ENCODE measurements around the gene DCST2.
A peak's percentile ranks its signal among the peaks of the same experiment; 100 is the strongest.

Gene DCST2

GRCh38 chr1:155080312-155081228 is 47.0 kb upstream of the DCST2 start:
- peak overlapping the region; percentile 15 for H3K23ac ChIP-seq (ENCODE audit: low read length)
- H2AFZ ChIP-seq (ENCODE audit: insufficient read depth, low read length, poor library complexity) = no peak overlapping the region
- H3K27ac ChIP-seq (ENCODE audit: low read depth, low read length) = no peak overlapping the region
- no peak overlapping the region for H3K4ac ChIP-seq (ENCODE audit: low read depth, low read length)
- H3K36me3 ChIP-seq (ENCODE audit: control insufficient read depth in 1 of 2, insufficient read depth in 2 of 2, low read length in 2 of 2) = no peaks in the 10 kb centered on the region
- peak overlapping the region; percentile 79 for H3K4me2 ChIP-seq (ENCODE audit: low read length)
- no peak overlapping the region for H3K18ac ChIP-seq (ENCODE audit: low read length)
- H4K8ac ChIP-seq (ENCODE audit: low read depth, low read length) = no peak overlapping the region
- no peak overlapping the region for H2BK5ac ChIP-seq (ENCODE audit: low read depth, low read length, poor library complexity)
- no peak overlapping the region for H4K12ac ChIP-seq (ENCODE audit: low read depth, low read length)
- H3K4me1 ChIP-seq (ENCODE audit: control insufficient read depth in 1 of 2, insufficient read depth in 2 of 2, low read length in 2 of 2) = peaks cover 23 to 35% of the 10 kb centered on the region in 2 experiments
- H2BK120ac ChIP-seq (ENCODE audit: insufficient read depth, low read length, poor library complexity) = no peak overlapping the region
- no peak overlapping the region for H2AK5ac ChIP-seq (ENCODE audit: low read length)
- no peak overlapping the region for H3K9ac ChIP-seq (ENCODE audit: low read length)
- peaks cover 8% of the 10 kb centered on the region for H3K9me3 ChIP-seq (ENCODE audit: insufficient read depth, low read depth, low read length)
- H3K4me3 ChIP-seq (ENCODE audit: low read depth, low read length) = no peak overlapping the region
- H3K79me1 ChIP-seq (ENCODE audit: low read length) = peaks cover 4% of the 10 kb centered on the region
- H3K27me3 ChIP-seq (ENCODE audit: insufficient read depth, low read length) = peaks cover 51% of the 10 kb centered on the region
- H2BK12ac ChIP-seq (ENCODE audit: low read length) = no peak overlapping the region
- no CpG with 5 or more reads among the region's 71 CpGs for WGBS (ENCODE audit: extremely low coverage, insufficient coverage, insufficient read length)
- DNase-seq = no peak
- no peak overlapping the region for H3K14ac ChIP-seq (ENCODE audit: low read length)
- H3K79me2 ChIP-seq (ENCODE audit: control insufficient read depth, insufficient read depth, low read length, poor library complexity) = no peaks in the 10 kb centered on the region
- H4K91ac ChIP-seq (ENCODE audit: low read depth, low read length) = no peak overlapping the region

DNA sequence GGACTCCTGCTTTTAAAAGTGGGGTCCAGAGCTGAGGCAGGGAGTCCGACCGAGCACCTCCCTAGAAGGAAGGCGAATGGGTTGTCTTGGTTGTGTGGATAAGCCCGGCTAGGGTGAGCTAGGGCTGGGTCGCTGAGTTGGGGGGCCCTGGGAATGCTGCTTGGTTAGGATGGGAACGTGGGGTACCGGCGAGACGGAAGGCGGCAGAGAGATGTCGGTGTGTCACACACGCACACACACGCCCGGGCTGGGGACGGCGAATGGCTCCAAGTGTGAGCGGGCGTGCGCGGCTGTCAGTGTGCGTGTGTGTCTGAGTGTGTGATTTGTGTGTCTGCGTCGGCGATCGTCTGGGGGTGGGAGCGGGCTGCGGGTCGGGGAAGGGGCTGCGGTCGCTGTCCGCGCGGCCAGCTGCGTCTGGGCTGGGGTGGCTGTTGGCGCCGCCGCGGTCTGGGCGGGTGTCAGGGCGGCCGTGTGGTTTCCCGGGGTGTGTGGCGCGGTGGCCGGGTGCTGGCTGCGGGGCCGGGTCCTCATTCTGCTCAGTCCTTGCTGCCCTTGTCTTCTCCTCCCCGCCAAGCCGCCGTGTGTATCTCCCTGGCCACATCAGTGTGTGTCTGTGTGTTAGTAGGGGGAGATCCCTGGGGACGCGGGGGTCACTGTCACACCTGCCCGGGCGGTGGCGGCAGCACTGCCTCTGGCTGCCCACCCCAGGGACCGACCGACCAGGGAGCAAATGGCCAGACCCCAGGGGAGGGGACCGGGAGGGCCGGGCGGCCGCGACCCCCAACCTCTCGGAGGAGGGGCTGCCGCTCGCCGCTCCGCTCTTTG is 46.1 kb upstream of the DCST2 start:
- no CpG with 5 or more reads among the region's 67 CpGs for WGBS (ENCODE audit: extremely low coverage, insufficient coverage, insufficient read length)
- H4K12ac ChIP-seq (ENCODE audit: low read depth, low read length) = no peak overlapping the region
- no peaks in the 10 kb centered on the region for H3K79me1 ChIP-seq (ENCODE audit: low read length)

DNA sequence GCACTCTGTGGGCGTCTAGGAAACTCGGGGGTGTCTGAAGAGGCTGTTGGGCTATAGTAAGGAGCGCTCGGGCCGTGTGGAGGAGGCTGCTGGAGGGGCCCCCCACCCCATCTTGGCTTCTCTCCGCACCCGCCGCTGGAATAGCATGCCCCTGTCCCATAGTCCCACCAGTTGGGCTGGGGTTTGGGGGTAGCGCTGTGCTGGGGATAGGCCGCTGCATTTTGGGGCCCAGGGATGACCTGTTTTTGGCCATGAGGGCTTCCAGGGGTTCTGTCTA is 45.6 kb upstream of the DCST2 start:
- Histone ChIP-seq H2AK5ac (ENCODE audit: low read length) (no peak overlapping the region), H3K4me2 (ENCODE audit: low read length) (peak overlapping the region; percentile 79), H2BK12ac (ENCODE audit: low read length) (no peak overlapping the region), H3K9ac (ENCODE audit: low read length) (no peak overlapping the region), H3K79me2 (ENCODE audit: control insufficient read depth, insufficient read depth, low read length, poor library complexity) (no peaks in the 10 kb centered on the region), H3K36me3 (ENCODE audit: control insufficient read depth in 1 of 2, insufficient read depth in 2 of 2, low read length in 2 of 2) (no peaks in the 10 kb centered on the region), H3K23ac (ENCODE audit: low read length) (no peak overlapping the region), H3K14ac (ENCODE audit: low read length) (no peak overlapping the region), H3K4me3 (ENCODE audit: low read depth, low read length) (peak overlapping the region; percentile 55), H3K9me3 (ENCODE audit: insufficient read depth, low read depth, low read length) (peaks cover 6% of the 10 kb centered on the region), H3K4ac (ENCODE audit: low read depth, low read length) (no peak overlapping the region), H4K8ac (ENCODE audit: low read depth, low read length) (no peak overlapping the region), H2BK120ac (ENCODE audit: insufficient read depth, low read length, poor library complexity) (no peak overlapping the region), H3K27ac (ENCODE audit: low read depth, low read length) (no peak overlapping the region), H2BK5ac (ENCODE audit: low read depth, low read length, poor library complexity) (no peak overlapping the region), H3K79me1 (ENCODE audit: low read length) (no peaks in the 10 kb centered on the region), H2AFZ (ENCODE audit: insufficient read depth, low read length, poor library complexity) (no peak overlapping the region), H3K27me3 (ENCODE audit: insufficient read depth, low read length) (peaks cover 51% of the 10 kb centered on the region), H4K12ac (ENCODE audit: low read depth, low read length) (no peak overlapping the region), H3K4me1 (ENCODE audit: control insufficient read depth in 1 of 2, insufficient read depth in 2 of 2, low read length in 2 of 2) (peaks cover 17 to 29% of the 10 kb centered on the region in 2 experiments), H4K91ac (ENCODE audit: low read depth, low read length) (no peak overlapping the region), H3K18ac (ENCODE audit: low read length) (no peak overlapping the region)
- WGBS (ENCODE audit: extremely low coverage, insufficient coverage, insufficient read length) = no CpG with 5 or more reads among the region's 10 CpGs
- no peak for DNase-seq

More for the DNA sequence above, 46.1 kb upstream of the DCST2 start:
- H3K18ac ChIP-seq (ENCODE audit: low read length) = no peak overlapping the region
- no peak overlapping the region for H3K4me3 ChIP-seq (ENCODE audit: low read depth, low read length)
- H3K27ac ChIP-seq (ENCODE audit: low read depth, low read length) = no peak overlapping the region
- no peak overlapping the region for H2BK12ac ChIP-seq (ENCODE audit: low read length)
- H3K27me3 ChIP-seq (ENCODE audit: insufficient read depth, low read length) = peaks cover 51% of the 10 kb centered on the region
- H3K9ac ChIP-seq (ENCODE audit: low read length) = no peak overlapping the region
- H3K4me1 ChIP-seq (ENCODE audit: control insufficient read depth in 1 of 2, insufficient read depth in 2 of 2, low read length in 2 of 2) = peaks cover 21 to 32% of the 10 kb centered on the region in 2 experiments
- no peak overlapping the region for H4K91ac ChIP-seq (ENCODE audit: low read depth, low read length)
- no peaks in the 10 kb centered on the region for H3K36me3 ChIP-seq (ENCODE audit: control insufficient read depth in 1 of 2, insufficient read depth in 2 of 2, low read length in 2 of 2)
- no peak overlapping the region for H2AFZ ChIP-seq (ENCODE audit: insufficient read depth, low read length, poor library complexity)
- no peak overlapping the region for H3K4ac ChIP-seq (ENCODE audit: low read depth, low read length)
- H3K14ac ChIP-seq (ENCODE audit: low read length) = no peak overlapping the region
- no peak for DNase-seq
- H3K4me2 ChIP-seq (ENCODE audit: low read length) = peak overlapping the region; percentile 79
- no peak overlapping the region for H2AK5ac ChIP-seq (ENCODE audit: low read length)
- H2BK120ac ChIP-seq (ENCODE audit: insufficient read depth, low read length, poor library complexity) = no peak overlapping the region
- no peak overlapping the region for H4K8ac ChIP-seq (ENCODE audit: low read depth, low read length)
- no peaks in the 10 kb centered on the region for H3K79me2 ChIP-seq (ENCODE audit: control insufficient read depth, insufficient read depth, low read length, poor library complexity)
- H2BK5ac ChIP-seq (ENCODE audit: low read depth, low read length, poor library complexity) = no peak overlapping the region
- H3K23ac ChIP-seq (ENCODE audit: low read length) = peak overlapping the region; percentile 86
- peaks cover 8% of the 10 kb centered on the region for H3K9me3 ChIP-seq (ENCODE audit: insufficient read depth, low read depth, low read length)

- Histone ChIP-seq H4K91ac (ENCODE audit: low read depth, low read length) (no peak within 1 kb of the TSS), H3K4ac (ENCODE audit: low read depth, low read length) (no peak within 1 kb of the TSS), H3K79me2 (ENCODE audit: control insufficient read depth, insufficient read depth, low read length, poor library complexity) (no peaks in the 10 kb centered on the region), H2BK12ac (ENCODE audit: low read length) (no peak within 1 kb of the TSS), H3K4me3 (ENCODE audit: low read depth, low read length) (peak within 1 kb of the TSS; percentile 55), H3K18ac (ENCODE audit: low read length) (no peak within 1 kb of the TSS), H3K4me1 (ENCODE audit: control insufficient read depth in 1 of 2, insufficient read depth in 2 of 2, low read length in 2 of 2) (peaks cover 17 to 29% of the 10 kb centered on the region in 2 experiments), H3K79me1 (ENCODE audit: low read length) (no peaks in the 10 kb centered on the region), H2BK120ac (ENCODE audit: insufficient read depth, low read length, poor library complexity) (no peak within 1 kb of the TSS), H4K8ac (ENCODE audit: low read depth, low read length) (no peak within 1 kb of the TSS), H3K9me3 (ENCODE audit: insufficient read depth, low read depth, low read length) (peaks cover 6% of the 10 kb centered on the region), H2AFZ (ENCODE audit: insufficient read depth, low read length, poor library complexity) (no peak within 1 kb of the TSS), H3K36me3 (ENCODE audit: control insufficient read depth in 1 of 2, insufficient read depth in 2 of 2, low read length in 2 of 2) (no peaks in the 10 kb centered on the region), H3K27ac (ENCODE audit: low read depth, low read length) (no peak within 1 kb of the TSS), H2BK5ac (ENCODE audit: low read depth, low read length, poor library complexity) (no peak within 1 kb of the TSS), H2AK5ac (ENCODE audit: low read length) (no peak within 1 kb of the TSS), H4K12ac (ENCODE audit: low read depth, low read length) (no peak within 1 kb of the TSS), H3K14ac (ENCODE audit: low read length) (no peak within 1 kb of the TSS), H3K27me3 (ENCODE audit: insufficient read depth, low read length) (peaks cover 49% of the 10 kb centered on the region), H3K23ac (ENCODE audit: low read length) (peak within 1 kb of the TSS; percentile 86), H3K4me2 (ENCODE audit: low read length) (peak within 1 kb of the TSS; percentile 79), H3K9ac (ENCODE audit: low read length) (no peak within 1 kb of the TSS)
- WGBS (ENCODE audit: extremely low coverage, insufficient coverage, insufficient read length) = no CpG with 5 or more reads among the region's 59 CpGs
- peak in 1 of 2 donors; percentile 57 for DNase-seq
Observed at GRCh38 chr1:155078469-155079209, 45.1 kb upstream of the DCST2 start, which contains the start of gene EFNA3. EFNA3 (plus strand) TSS chr1:155078837; CDS start chr1:155078942, 105 bp downstream.
